ENCODE data around the gene LDAH.

The LDAH gene

DNA sequence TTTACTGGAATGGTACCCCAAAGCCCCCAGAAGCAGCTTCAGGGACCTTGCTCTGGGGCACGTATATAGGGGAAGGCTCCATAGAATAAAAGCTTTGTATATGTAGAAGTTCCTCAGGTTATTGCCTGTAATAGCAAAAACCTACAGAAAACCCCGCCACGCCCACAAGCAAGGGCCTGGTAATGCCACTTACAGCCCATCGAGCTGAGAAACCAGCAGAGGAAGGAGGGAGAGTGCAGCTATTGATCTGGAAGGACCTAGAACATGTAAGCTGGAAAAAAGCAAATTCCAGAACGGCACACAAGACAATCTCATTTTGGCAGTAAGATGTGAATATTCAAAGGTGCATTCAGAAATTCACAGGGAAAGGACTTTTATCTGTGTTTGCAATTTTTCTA, 187.8 kb downstream of the LDAH start:
- no peak for DNase-seq

DNA sequence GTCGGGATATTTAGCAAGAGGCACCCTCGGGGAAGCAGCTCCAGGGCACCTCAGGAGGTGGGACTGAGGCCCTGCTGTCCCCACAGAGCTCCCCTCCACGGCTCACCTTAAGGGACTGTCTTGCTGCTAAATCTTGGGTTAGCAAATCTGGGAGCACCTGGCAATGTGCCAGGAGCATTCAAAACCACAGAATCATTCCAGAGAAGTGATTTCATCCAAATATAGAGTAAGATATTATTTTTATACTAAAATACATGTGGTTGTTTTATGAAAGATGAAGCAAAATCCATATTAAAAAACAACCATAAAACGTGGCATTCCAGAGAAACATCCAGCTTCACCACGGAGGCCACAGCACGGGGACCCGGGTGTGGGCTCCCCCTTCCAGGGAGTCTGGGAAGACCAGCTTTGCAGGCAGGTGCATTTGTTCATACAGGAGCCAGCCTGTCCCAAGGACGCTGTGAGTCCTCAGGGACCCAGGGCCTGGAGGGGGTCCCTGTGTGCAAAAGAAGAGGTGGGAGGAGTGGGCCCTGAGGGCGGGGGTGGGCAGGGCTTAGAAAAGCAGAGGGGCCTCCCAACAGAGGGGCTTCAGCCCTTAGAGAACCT, 188.3 kb downstream of the LDAH start:
- no peak for DNase-seq

All from CD4-positive, alpha-beta T cell treated with Interleukin-21 for 1 hour (primary cell).